HG02571 (cell line): Measurements from ENCODE around the gene EDEM3.
"Not testable (repeated sequence)": the region's sequence is repeated elsewhere in the genome, so short reads cannot be mapped to it uniquely, and the experiment has no call there.

ENCODE experiments used
- ATAC-seq: cut with Tn5 transposase; IDR thresholded peaks from one replicate; pipeline ENCODE4 v1.9.1; 2021; ENCODE audit warnings: mild to moderate bottlenecking, moderate library complexity; ENCODE audit not compliant: unreplicated experiment

EDEM3 gene

GRCh38 chr1:184754476-184755225 lies at the start of gene EDEM3:
Gene EDEM3 (minus strand): TSS chr1:184754858. CDS start chr1:184754646, 212 bp downstream.
- ATAC-seq = peak; percentile 91

GRCh38 chr1:184804220-184804619 lies 49.6 kb upstream of the EDEM3 start:
- ATAC-seq = no peak

GRCh38 chr1:184803180-184803492 lies 48.5 kb upstream of the EDEM3 start:
- no peak for ATAC-seq

- no peak for ATAC-seq
Observed at GRCh38 chr1:184802354-184803179, 47.9 kb upstream of the EDEM3 start.

GRCh38 chr1:184801503-184801902 lies 46.8 kb upstream of the EDEM3 start:
- ATAC-seq = no peak

- no peak for ATAC-seq
Observed at GRCh38 chr1:184800876-184801275, 46.2 kb upstream of the EDEM3 start.

GRCh38 chr1:184793967-184794366 lies 39.3 kb upstream of the EDEM3 start:
- ATAC-seq = no peak

- ATAC-seq = no peak
Observed at GRCh38 chr1:184792450-184792969, 37.9 kb upstream of the EDEM3 start.

GRCh38 chr1:184791550-184791900 lies 36.9 kb upstream of the EDEM3 start:
- no peak for ATAC-seq

GRCh38 chr1:184790642-184791549 lies 36.2 kb upstream of the EDEM3 start:
- no peak for ATAC-seq

- no peak for ATAC-seq
Observed at GRCh38 chr1:184789884-184790283, 35.2 kb upstream of the EDEM3 start.

GRCh38 chr1:184788970-184789369 lies 34.3 kb upstream of the EDEM3 start:
- ATAC-seq = no peak

- no peak for ATAC-seq
Observed at GRCh38 chr1:184785529-184785928, 30.9 kb upstream of the EDEM3 start.

GRCh38 chr1:184783723-184784122 lies 29.1 kb upstream of the EDEM3 start:
- ATAC-seq = not testable (repeated sequence)

- no peak for ATAC-seq
Observed at GRCh38 chr1:184781941-184782340, 27.3 kb upstream of the EDEM3 start.

- ATAC-seq = no peak
Observed at GRCh38 chr1:184775885-184776284, 21.2 kb upstream of the EDEM3 start.

- no peak for ATAC-seq
Observed at GRCh38 chr1:184775329-184775728, 20.7 kb upstream of the EDEM3 start.

- ATAC-seq = no peak
Observed at GRCh38 chr1:184773762-184774320, 19.2 kb upstream of the EDEM3 start.

- no peak for ATAC-seq
Observed at GRCh38 chr1:184771190-184771691, 16.6 kb upstream of the EDEM3 start.

GRCh38 chr1:184770181-184770979 lies 15.7 kb upstream of the EDEM3 start:
- no peak for ATAC-seq
